Kidney (tissue), 14 donors: ENCODE measurements around the gene ESYT2. TPM values are rescaled to one million over a fixed set of nuclear protein-coding genes. Genes with fewer than 3 reads are reported as not detected.

Experiments used
- DNase-seq, 5 donors: peaks; one replicate each; pipeline ENCODE4 v3.0.0-alpha.2; 2013 to 2020
- FAIRE-seq: peaks from 2 replicates; lab custom pipeline; 2012; peaks lifted over from hg19 to GRCh38; lab: Jason Lieb, UNC
- H3K27ac ChIP-seq, 2 donors: one replicate each; pipeline ENCODE4 v1.7.0; 2013; ENCODE audit warnings: low read depth in 2 of 2, low read length in 2 of 2, inconsistent platforms in 1 of 2
- H3K27me3 ChIP-seq: one replicate; pipeline ENCODE4 v1.7.1; 2013; ENCODE audit warnings: low read length, inconsistent platforms; ENCODE audit not compliant: control insufficient read depth, insufficient read depth
- H3K36me3 ChIP-seq, 3 donors: one replicate each; pipeline versions ENCODE4 v1.7.0 to v1.7.1; 2013; ENCODE audit warnings: low read length in 3 of 3, control low read depth in 1 of 3, inconsistent platforms in 1 of 3; ENCODE audit not compliant: insufficient read depth in 3 of 3, control insufficient read depth in 2 of 3
- H3K4me1 ChIP-seq, 3 donors: one replicate each; pipeline versions ENCODE4 v1.7.0 to v1.7.1; 2013; ENCODE audit warnings: low read length in 3 of 3, inconsistent platforms in 1 of 3, low read depth in 1 of 3; ENCODE audit not compliant: control insufficient read depth in 2 of 3, insufficient read depth in 2 of 3
- H3K4me3 ChIP-seq, 3 donors: one replicate each; pipeline versions ENCODE4 v1.7.0 to v1.8.1; 2013; ENCODE audit warnings: low read length in 3 of 3, control low read depth in 1 of 3, inconsistent platforms in 1 of 3
- H3K9ac ChIP-seq, 3 donors: one replicate each; pipeline versions ENCODE4 v1.7.0 to v1.7.1; 2013; ENCODE audit warnings: low read length in 3 of 3, control low read depth in 1 of 3, inconsistent platforms in 1 of 3
- H3K9me3 ChIP-seq, 3 donors: one replicate each; pipeline versions ENCODE4 v1.7.0 to v1.7.1; 2013; ENCODE audit warnings: low read length in 3 of 3, control low read depth in 1 of 3, inconsistent platforms in 1 of 3; ENCODE audit not compliant: control insufficient read depth in 2 of 3, insufficient read depth in 1 of 3
- intact Hi-C: fragments of 100-400 bp; cut with DNase I; formaldehyde crosslinking; loops from one replicate; pipeline ENCODE4 v1.11.1; 2022
- polyA plus RNA-seq: library from polyadenylated mRNA; stranded (reverse); fragments of 350-450 nt; fragmentation: Illumina TruSeq; extraction: RNeasy Lipid Tissue Mini Kit (QIAGEN cat#74804); gene quantifications from one replicate; pipeline ENCODE4 v1.2.3, GENCODE V29; 2014; ENCODE audit warnings: low read depth, low replicate concordance; ENCODE audit not compliant: insufficient read depth
- total RNA-seq: library from RNA; stranded (reverse); fragmentation: NEBNext Ultra II Directional; extraction: Animal tissue kit (Norgen Biotek cat#: 25700); gene quantifications from one replicate; pipeline ENCODE4 v1.2.1, GENCODE V29; 2021
- TF ChIP-seq, protein P1 (sequence below): IDR thresholded peaks from 3 replicates; pipeline ENCODE4 v1.5.1; 2012; ENCODE audit warnings: mild to moderate bottlenecking, moderate library complexity, borderline replicate concordance; ENCODE audit not compliant: insufficient read depth; ENCODE audit errors: extremely low read depth
- donor health status: control.
- donor health status: control.
- donor health status: control.
- donor health status: control.
- donor health status: control.
- donor health status: DM: yes; HTN: yes; CAD: no.
- donor health status: Normal renal cell carcinoma (clear cell type).

Gene ESYT2
- total and polyA plus RNA-seq, 2 donors from 2014 or later = 19.4 to 95.8 TPM

DNA sequence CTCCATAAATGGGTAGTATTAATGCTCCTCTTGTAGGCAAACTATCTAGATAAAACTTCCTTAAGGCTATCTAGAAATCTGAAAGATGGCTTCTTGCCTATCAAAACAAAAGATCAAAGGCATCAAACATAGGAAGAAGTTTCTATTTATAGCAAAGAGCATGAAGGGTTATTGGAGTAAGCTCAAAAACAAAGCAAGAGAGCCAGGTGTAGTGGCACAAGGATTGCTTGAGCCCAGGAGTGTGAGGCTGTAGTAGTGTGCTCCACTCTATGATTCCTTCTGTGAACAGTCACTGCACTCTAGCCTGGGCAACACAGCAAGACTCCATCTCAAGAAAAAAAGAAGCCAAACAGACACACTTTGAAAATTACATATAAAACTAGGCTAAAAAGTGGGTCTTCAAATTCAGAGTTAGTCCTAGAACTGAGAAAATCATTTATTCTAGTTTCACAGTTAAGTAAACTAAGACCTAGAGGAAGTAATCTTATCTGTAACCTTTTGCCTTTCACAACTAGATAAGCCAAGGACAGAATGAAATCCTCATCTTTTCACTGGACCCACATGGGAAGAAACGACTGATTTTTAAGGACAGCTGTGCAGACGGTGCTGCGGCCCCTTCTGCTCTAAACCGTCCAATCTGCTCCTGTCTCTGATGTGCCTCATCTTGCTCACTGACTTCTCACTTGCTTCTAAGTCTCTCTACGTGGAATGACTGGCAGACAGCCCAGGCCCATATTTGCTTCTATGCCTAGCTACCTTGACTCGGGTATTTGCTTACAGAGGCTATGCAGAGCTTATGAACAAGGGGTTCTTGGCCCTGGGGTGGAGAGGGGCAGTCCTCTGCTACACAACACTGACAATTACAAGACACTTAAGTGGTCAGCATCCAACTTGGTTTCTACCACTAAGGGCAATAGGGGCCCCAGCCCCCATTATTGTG lies 50.0 kb downstream of the ESYT2 start:
- TF ChIP-seq, protein P1, sequence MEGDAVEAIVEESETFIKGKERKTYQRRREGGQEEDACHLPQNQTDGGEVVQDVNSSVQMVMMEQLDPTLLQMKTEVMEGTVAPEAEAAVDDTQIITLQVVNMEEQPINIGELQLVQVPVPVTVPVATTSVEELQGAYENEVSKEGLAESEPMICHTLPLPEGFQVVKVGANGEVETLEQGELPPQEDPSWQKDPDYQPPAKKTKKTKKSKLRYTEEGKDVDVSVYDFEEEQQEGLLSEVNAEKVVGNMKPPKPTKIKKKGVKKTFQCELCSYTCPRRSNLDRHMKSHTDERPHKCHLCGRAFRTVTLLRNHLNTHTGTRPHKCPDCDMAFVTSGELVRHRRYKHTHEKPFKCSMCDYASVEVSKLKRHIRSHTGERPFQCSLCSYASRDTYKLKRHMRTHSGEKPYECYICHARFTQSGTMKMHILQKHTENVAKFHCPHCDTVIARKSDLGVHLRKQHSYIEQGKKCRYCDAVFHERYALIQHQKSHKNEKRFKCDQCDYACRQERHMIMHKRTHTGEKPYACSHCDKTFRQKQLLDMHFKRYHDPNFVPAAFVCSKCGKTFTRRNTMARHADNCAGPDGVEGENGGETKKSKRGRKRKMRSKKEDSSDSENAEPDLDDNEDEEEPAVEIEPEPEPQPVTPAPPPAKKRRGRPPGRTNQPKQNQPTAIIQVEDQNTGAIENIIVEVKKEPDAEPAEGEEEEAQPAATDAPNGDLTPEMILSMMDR = no peak
- intact Hi-C loops = no loop called here
- FAIRE-seq (no peak), DNase-seq (no peak)
- no peak overlapping the region for H3K4me3 ChIP-seq
- peaks cover 12 to 21% (median 16%) of the 10 kb centered on the region in 3 donors for H3K36me3 ChIP-seq
- H3K27me3 ChIP-seq = no peaks in the 10 kb centered on the region
- H3K9me3 ChIP-seq = no peaks in the 10 kb centered on the region
- no peak overlapping the region for H3K27ac ChIP-seq
- no peak overlapping the region for H3K9ac ChIP-seq
- peaks cover 0 to 6% (median 0%) of the 10 kb centered on the region in 3 donors for H3K4me1 ChIP-seq

DNA sequence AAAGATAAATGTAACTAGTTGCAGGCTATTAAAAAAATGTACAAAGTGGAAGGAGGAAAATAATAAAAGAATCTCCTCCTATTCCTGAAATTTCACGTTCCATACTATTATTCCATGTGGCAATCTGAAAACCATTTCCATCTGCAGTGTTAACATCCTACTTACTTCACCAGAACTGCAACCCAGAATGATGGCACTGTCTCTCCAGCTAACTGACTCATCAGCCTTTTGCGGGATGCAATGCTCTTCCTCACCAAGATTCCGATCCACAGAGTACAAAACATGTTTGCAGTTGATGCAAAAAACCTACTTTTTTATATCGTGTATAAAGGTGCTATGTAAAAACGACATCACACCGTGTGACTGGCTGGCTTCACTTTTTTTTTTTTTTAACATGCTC lies 50.8 kb downstream of the ESYT2 start:
- Histone ChIP-seq H3K9ac (no peak overlapping the region), H3K9me3 (no peaks in the 10 kb centered on the region), H3K27ac (no peak overlapping the region), H3K36me3 (peaks cover 12 to 21% (median 16%) of the 10 kb centered on the region in 3 donors), H3K4me3 (no peak overlapping the region), H3K27me3 (no peaks in the 10 kb centered on the region), H3K4me1 (peaks cover 0 to 6% (median 0%) of the 10 kb centered on the region in 3 donors)
- TF ChIP-seq, protein P1 = no peak
- DNase-seq (no peak), FAIRE-seq (no peak)
- intact Hi-C loops = no loop called here

DNA sequence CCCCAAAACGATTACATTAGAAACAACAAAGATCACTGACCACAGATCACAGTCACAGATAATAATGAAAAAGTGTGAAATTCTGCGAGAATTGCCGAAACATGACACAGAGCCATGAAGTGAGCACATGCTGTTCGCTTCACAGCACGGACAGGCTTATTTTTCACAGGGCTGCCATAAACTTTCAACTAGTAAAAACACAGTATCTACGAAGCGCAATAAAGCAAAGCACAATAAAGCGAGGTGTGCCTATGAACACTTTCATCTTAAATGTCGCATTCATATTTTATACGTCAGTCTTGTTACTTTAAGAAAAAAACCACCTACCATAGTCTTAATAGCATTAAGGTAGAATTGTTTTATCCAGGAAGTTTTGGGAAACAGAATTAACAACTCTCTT lies 51.5 kb downstream of the ESYT2 start:
- TF ChIP-seq, protein P1 = no peak
- no peak overlapping the region for H3K27ac ChIP-seq
- FAIRE-seq (no peak), DNase-seq (no peak)
- peaks cover 12 to 25% (median 16%) of the 10 kb centered on the region in 3 donors for H3K36me3 ChIP-seq
- H3K4me1 ChIP-seq = peaks cover 0 to 6% (median 0%) of the 10 kb centered on the region in 3 donors
- H3K9ac ChIP-seq = no peak overlapping the region
- H3K9me3 ChIP-seq = no peaks in the 10 kb centered on the region
- no peaks in the 10 kb centered on the region for H3K27me3 ChIP-seq
- H3K4me3 ChIP-seq = no peak overlapping the region
- intact Hi-C loops = no loop called here
